Upper lobe of left lung (tissue), 4 donors: ENCODE measurements around the gene CLDN7.

Source experiments
- POLR2A ChIP-seq, 4 donors: fragments of 450-650 bp; IDR thresholded peaks; one replicate each; pipeline ENCODE4 v1.5.1; 2016 to 2017; ENCODE audit warnings: antibody characterized with exemption in 4 of 4, mild to moderate bottlenecking in 2 of 4
- POLR2AphosphoS5 ChIP-seq, 2 donors: sonication (generic); formaldehyde crosslinking; IDR thresholded peaks; one replicate each; pipeline ENCODE4 v1.5.1; 2017; ENCODE audit warnings: antibody characterized with exemption in 2 of 2
- TF ChIP-seq, protein P1 (sequence below), 6 experiments: fragments of 450-650 bp in 4 of 6; fragments of 200-600 bp in 2 of 6; sonication (generic) in 2 of 6; IDR thresholded peaks; one replicate each; pipeline ENCODE4 v1.5.1; 2016 to 2019; ENCODE audit warnings: antibody characterized with exemption in 6 of 6

DNA sequence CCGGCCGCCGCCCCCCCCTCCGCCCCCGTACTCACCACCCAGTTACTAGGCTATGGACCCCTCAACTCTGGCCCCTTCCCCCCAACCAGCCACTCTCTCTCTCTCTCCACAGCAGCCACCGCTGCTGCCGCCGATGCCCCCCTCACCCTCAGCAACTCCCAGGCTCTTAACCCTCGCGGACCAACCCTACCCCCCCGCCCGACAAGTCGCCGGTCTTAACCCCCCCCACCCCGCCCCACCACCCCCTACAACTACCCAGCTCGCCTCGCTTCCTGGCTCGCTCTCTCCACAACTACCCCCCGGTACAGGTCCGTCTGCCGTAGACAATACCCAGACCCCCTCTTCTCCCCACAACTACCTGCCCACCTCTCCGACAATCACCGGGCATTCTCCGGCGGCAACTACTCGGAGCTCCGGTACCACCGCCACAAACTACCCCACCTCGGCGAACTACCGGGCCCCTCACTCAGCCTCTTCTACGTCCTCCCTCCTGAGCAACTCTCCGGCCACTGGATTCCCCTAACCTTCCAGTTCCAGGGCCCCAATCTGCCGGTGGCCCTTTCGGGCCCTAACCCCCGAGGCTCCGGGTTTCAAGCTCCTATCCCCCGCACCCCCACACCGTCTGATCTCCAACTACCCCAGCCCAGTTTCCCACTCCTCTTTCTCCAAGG is 23.7 kb downstream of the CLDN7 start:
- TF ChIP-seq POLR2A (IDR thresholded peaks at IDR 0.05) (no peak), POLR2AphosphoS5 (IDR thresholded peaks at IDR 0.05) (no peak)
- TF ChIP-seq, protein P1, sequence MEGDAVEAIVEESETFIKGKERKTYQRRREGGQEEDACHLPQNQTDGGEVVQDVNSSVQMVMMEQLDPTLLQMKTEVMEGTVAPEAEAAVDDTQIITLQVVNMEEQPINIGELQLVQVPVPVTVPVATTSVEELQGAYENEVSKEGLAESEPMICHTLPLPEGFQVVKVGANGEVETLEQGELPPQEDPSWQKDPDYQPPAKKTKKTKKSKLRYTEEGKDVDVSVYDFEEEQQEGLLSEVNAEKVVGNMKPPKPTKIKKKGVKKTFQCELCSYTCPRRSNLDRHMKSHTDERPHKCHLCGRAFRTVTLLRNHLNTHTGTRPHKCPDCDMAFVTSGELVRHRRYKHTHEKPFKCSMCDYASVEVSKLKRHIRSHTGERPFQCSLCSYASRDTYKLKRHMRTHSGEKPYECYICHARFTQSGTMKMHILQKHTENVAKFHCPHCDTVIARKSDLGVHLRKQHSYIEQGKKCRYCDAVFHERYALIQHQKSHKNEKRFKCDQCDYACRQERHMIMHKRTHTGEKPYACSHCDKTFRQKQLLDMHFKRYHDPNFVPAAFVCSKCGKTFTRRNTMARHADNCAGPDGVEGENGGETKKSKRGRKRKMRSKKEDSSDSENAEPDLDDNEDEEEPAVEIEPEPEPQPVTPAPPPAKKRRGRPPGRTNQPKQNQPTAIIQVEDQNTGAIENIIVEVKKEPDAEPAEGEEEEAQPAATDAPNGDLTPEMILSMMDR (IDR thresholded peaks at IDR 0.05) = no peak
